HepG2 (cell line): ENCODE results near the gene CAMK2D. TPM values are rescaled to one million over a fixed set of nuclear protein-coding genes. Genes with fewer than 3 reads are reported as not detected.
A peak's percentile ranks its signal among the peaks of the same experiment; 100 is the strongest.

ENCODE experiments used
- ATAC-seq: fragments of 200-7000 bp; cut with Tn5 transposase; 3 replicates; pipeline ENCODE4 v1.9.1; 2020; ENCODE audit warnings: mild to moderate bottlenecking, moderate library complexity
- BruUV-seq: library from RNA; stranded (reverse); fragments of 400-500 nt; replicated peaks from 2 replicates; lab custom pipeline; 2021; lab: Mats Ljungman, UMichigan
- CTCF ChIA-PET: fragments of 300-600 bp; formaldehyde crosslinking; extraction: SDS; loops from one replicate; lab custom pipeline; 2021; ENCODE audit warnings: low total read pairs, inconsistent platforms, low intra/inter-chr PET ratio; lab: Yijun Ruan, JAX
- POLR2A ChIA-PET: fragments of 350-600 bp; sonication (Branson Sonifier 250); formaldehyde crosslinking; loops from one replicate; lab custom pipeline; 2020; ENCODE audit warnings: antibody characterized with exemption, inconsistent platforms; lab: Yijun Ruan, JAX
- DNase-seq: peaks from one replicate; pipeline ENCODE4 v3.0.0-alpha.2; 2015; ENCODE audit warnings: low spot score
- FAIRE-seq: peaks from 3 replicates; lab custom pipeline; 2011; peaks lifted over from hg19 to GRCh38; lab: Jason Lieb, UNC
- H2AFZ ChIP-seq: one replicate; pipeline ENCODE4 v1.6.1; 2011; ENCODE audit warnings: low read length, inconsistent platforms
- H3K27ac ChIP-seq: fragments of 300-600 bp; 3 replicates; pipeline ENCODE4 v1.8.0; 2011; ENCODE audit warnings: mixed run types, mild to moderate bottlenecking, mixed read lengths, low read length, inconsistent platforms; ENCODE audit not compliant: insufficient read depth; ENCODE audit errors: extremely low read length
- H3K27me3 ChIP-seq, 2 experiments: fragments of 200-600 bp in 1 of 2; 2 replicates in 1 of 2; 3 replicates in 1 of 2; pipeline versions ENCODE4 v1.6.0 to v1.8.0; 2011; ENCODE audit warnings: low read length in 2 of 2, mild to moderate bottlenecking in 2 of 2, moderate library complexity in 2 of 2, inconsistent platforms in 1 of 2; ENCODE audit not compliant: insufficient read depth in 2 of 2, control insufficient read depth in 1 of 2
- H3K36me3 ChIP-seq, 2 experiments: fragments of 200-600 bp in 1 of 2; replicated peaks in 1 of 2; 2 replicates in 1 of 2; 3 replicates in 1 of 2; pipeline versions ENCODE4 v1.5.1 to v1.8.0; 2011; ENCODE audit warnings: low read length in 2 of 2, inconsistent platforms in 1 of 2; ENCODE audit not compliant: insufficient read depth in 2 of 2, control insufficient read depth in 1 of 2
- H3K4me1 ChIP-seq: 2 replicates; pipeline ENCODE4 v1.5.1; 2012; ENCODE audit warnings: low read length, inconsistent platforms; ENCODE audit not compliant: insufficient read depth
- H3K4me2 ChIP-seq: 2 replicates; pipeline ENCODE4 v1.6.0; 2011; ENCODE audit warnings: low read depth, low read length, inconsistent platforms
- H3K4me3 ChIP-seq, 3 experiments: fragments of 200-600 bp in 1 of 3; sonication (generic), shearing (Covaris generic) in 1 of 3; replicated peaks in 1 of 3; 2 replicates each; pipeline ENCODE4 v1.5.1; 2011 to 2016; ENCODE audit warnings: low read length in 3 of 3, inconsistent platforms in 2 of 3, low read depth in 2 of 3, mild to moderate bottlenecking in 2 of 3, control low read depth in 1 of 3, mixed read lengths in 1 of 3; ENCODE audit not compliant: insufficient read depth in 1 of 3
- H3K79me2 ChIP-seq: one replicate; pipeline ENCODE4 v1.6.1; 2011; ENCODE audit warnings: low read length, inconsistent platforms; ENCODE audit not compliant: insufficient read depth
- H3K9ac ChIP-seq: 2 replicates; pipeline ENCODE4 v1.6.0; 2011; ENCODE audit warnings: mild to moderate bottlenecking, low read depth, low read length, inconsistent platforms; ENCODE audit not compliant: insufficient read depth
- H3K9me3 ChIP-seq: 2 replicates; pipeline ENCODE4 v1.5.1; 2012; ENCODE audit warnings: mild to moderate bottlenecking, low read length
- H4K20me1 ChIP-seq: 2 replicates; pipeline ENCODE4 v1.6.0; 2011; ENCODE audit warnings: inconsistent platforms, mild to moderate bottlenecking, low read length, moderate library complexity; ENCODE audit not compliant: insufficient read depth
- PRDM10 ChIP-seq: sonication (generic); formaldehyde crosslinking; IDR thresholded peaks from 2 replicates; pipeline ENCODE4 v1.4.0; 2020; ENCODE audit warnings: low read depth, missing genetic modification reagents
- whole genome bisulfite sequencing: methylation state at CpG from one replicate; pipeline ENCODE4 v1.1.6; 2017; ENCODE audit warnings: low lambda C conversion rate; 5-methylcytosine and 5-hydroxymethylcytosine counted together
- in situ Hi-C: cut with HindIII; loops from 2 replicates; pipeline ENCODE4 v1.10.0; 2017; ENCODE audit warnings: low pct_unique_long_range_greater_than_20kb; ENCODE audit not compliant: extremely low pct_ligation_motif_present
- intact Hi-C: fragments of 100-400 bp; cut with micrococcal nuclease; formaldehyde crosslinking; loops from one replicate; pipeline ENCODE4 v1.10.0; 2022; ENCODE audit not compliant: unreplicated experiment
- polyA plus RNA-seq, 8 experiments: library from polyadenylated mRNA; depleted of rRNA in 3 of 8; stranded (reverse) in 7 of 8; unstranded in 1 of 8; fragments of >200 nt; fragmentation: Illumina TruSeq in 4 of 8; extraction: Trizol in 4 of 8; gene quantifications; 2 replicates each; pipeline versions ENCODE4 v1.2.1 to v1.2.3, GENCODE V29; 2011 to 2016; ENCODE audit warnings: low read depth in 4 of 8, missing spikeins in 1 of 8, mixed read lengths in 1 of 8; ENCODE audit not compliant: insufficient read depth in 1 of 8
- total RNA-seq, 5 experiments: library from RNA; depleted of rRNA; stranded (reverse); fragments of >200 nt; fragmentation: Illumina TruSeq; extraction: Trizol; gene quantifications; 2 replicates each; pipeline ENCODE4 v1.2.3, GENCODE V29; 2016; ENCODE audit warnings: low read depth in 1 of 5
- TF ChIP-seq, protein P1 (sequence below): sonication (generic); formaldehyde crosslinking; IDR thresholded peaks from 2 replicates; pipeline ENCODE4 v1.4.0; 2020; ENCODE audit warnings: missing genetic modification reagents, mild to moderate bottlenecking, borderline replicate concordance

Gene CAMK2D
- total and polyA plus RNA-seq, 2 of the 13 experiments (the other 11 are each of a cell fraction or from before 2014, with no cell fraction given): 18.0 to 65.4 TPM

- BruUV-seq: no TSS peak
- CTCF ChIA-PET: no interaction called here
- H3K4me3 ChIP-seq: no peak overlapping the region
- H3K9me3 ChIP-seq: no peaks in the 10 kb centered on the region
- TF ChIP-seq, protein P1, sequence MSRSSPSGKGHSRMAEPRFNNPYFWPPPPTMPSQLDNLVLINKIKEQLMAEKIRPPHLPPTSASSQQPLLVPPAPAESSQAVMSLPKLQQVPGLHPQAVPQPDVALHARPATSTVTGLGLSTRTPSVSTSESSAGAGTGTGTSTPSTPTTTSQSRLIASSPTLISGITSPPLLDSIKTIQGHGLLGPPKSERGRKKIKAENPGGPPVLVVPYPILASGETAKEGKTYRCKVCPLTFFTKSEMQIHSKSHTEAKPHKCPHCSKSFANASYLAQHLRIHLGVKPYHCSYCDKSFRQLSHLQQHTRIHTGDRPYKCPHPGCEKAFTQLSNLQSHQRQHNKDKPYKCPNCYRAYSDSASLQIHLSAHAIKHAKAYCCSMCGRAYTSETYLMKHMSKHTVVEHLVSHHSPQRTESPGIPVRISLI (CRISPR knock-in tag): no peak
- TF ChIP-seq PRDM10 (CRISPR knock-in tag): 0 out of 2 replicates have a peak, but pooled peaks have one; percentile 60
- TF ChIP-seq, all 625 proteins: peak for 1
- peaks cover 8% of the 10 kb centered on the region for H3K4me1 ChIP-seq
- H3K27ac ChIP-seq: no peak overlapping the region
- H3K79me2 ChIP-seq: no peaks in the 10 kb centered on the region
- FAIRE-seq: no peak
- DNase-seq: no peak
- no peak overlapping the region for H3K4me2 ChIP-seq
- peaks cover 4 to 12% of the 10 kb centered on the region in 2 experiments; a peak in 2 of 5 replicates for H3K36me3 ChIP-seq
- ATAC-seq: no peak
- intact Hi-C loops (no loop called here), in situ Hi-C loops (no loop called here)
- H2AFZ ChIP-seq: no peak overlapping the region
- H3K9ac ChIP-seq: no peak overlapping the region
- H4K20me1 ChIP-seq: no peaks in the 10 kb centered on the region
- 72% methylated on average over 4 of the region's 4 CpGs for WGBS
- H3K27me3 ChIP-seq: no peaks in the 10 kb centered on the region
- POLR2A ChIA-PET: no interaction called here
These were observed 308.5 kb downstream of the CAMK2D start for GRCh38 chr4:113452868-113453620.
